ENCODE data around the gene PNRC2. TPM values are rescaled to one million over a fixed set of nuclear protein-coding genes. Genes with fewer than 3 reads are reported as not detected.

The PNRC2 gene
- total RNA-seq, 2 experiments from 2014 or later = 172 to 183 TPM

DNA sequence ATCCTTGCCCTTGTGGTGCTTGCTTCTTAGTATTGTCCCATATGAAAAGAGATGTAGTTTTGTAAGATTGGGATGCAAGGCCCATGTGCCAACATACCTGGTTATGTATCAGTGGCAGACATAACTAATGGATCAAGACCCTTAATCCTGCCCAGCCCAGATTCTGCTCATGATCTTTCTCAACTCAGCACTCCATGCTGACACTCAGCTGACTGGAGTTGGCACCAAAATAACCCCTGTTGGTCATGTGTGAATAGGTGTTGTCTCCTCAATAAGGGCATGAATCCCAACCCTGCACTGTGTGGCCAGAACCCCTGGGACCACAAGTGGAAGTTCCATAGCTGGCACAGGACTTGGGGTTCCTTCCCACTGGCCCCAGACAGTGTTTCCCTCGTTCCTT, 32.5 kb upstream of the PNRC2 start:
- no peak overlapping the region for H3K27ac Mint-ChIP-seq
- intact Hi-C loops (cut with DNase I, micrococcal nuclease) = no loop called here

DNA sequence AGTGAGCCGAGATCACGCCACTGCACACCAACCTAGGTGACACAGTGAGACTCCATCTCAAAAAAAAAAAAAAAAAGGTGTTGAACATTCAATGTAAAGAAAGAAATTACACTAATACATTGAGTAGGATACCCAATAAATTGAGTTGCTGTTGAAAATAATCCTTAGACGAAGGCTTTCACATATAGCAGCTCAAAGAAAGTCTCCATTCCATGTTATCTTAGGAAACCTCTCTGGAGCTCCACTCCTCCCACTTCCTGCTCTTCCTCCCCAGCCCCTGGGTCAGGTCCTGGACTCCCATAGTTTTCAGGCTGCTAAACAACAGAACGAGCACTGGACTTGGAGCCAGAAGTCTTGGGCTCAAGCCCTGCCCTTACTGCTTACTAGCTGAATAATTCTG, 30.8 kb upstream of the PNRC2 start:
- Histone ChIP-seq H3K4me3 (ENCODE audit: low read length) (no peak overlapping the region), H3K9me3 (ENCODE audit: control insufficient read depth in 1 of 2, insufficient read depth in 1 of 2, low read length in 2 of 2) (no peaks in the 10 kb centered on the region), H3K4me1 (ENCODE audit: insufficient read depth, low read length) (no peaks in the 10 kb centered on the region), H3K36me3 (ENCODE audit: insufficient read depth, low read length) (no peaks in the 10 kb centered on the region), H3K27me3 (ENCODE audit: control insufficient read depth in 1 of 2, insufficient read depth in 2 of 2, low read length in 2 of 2) (no peaks in the 10 kb centered on the region), H3K27ac (ENCODE audit: low read depth in 1 of 2, low read length in 2 of 2) (no peak overlapping the region)
- intact Hi-C loops (cut with DNase I, micrococcal nuclease) = no loop called here
- Mint-ChIP-seq H3K4me1 (ENCODE audit: low read depth) (no peaks in the 10 kb centered on the region), H3K27me3 (peaks cover 4% of the 10 kb centered on the region), H3K27ac (no peak overlapping the region), H3K4me3 (no peak overlapping the region), H3K9me3 (no peaks in the 10 kb centered on the region), H3K36me3 (ENCODE audit: low read depth) (no peaks in the 10 kb centered on the region)
- no peak for DNase-seq
- TF ChIP-seq, protein P1, sequence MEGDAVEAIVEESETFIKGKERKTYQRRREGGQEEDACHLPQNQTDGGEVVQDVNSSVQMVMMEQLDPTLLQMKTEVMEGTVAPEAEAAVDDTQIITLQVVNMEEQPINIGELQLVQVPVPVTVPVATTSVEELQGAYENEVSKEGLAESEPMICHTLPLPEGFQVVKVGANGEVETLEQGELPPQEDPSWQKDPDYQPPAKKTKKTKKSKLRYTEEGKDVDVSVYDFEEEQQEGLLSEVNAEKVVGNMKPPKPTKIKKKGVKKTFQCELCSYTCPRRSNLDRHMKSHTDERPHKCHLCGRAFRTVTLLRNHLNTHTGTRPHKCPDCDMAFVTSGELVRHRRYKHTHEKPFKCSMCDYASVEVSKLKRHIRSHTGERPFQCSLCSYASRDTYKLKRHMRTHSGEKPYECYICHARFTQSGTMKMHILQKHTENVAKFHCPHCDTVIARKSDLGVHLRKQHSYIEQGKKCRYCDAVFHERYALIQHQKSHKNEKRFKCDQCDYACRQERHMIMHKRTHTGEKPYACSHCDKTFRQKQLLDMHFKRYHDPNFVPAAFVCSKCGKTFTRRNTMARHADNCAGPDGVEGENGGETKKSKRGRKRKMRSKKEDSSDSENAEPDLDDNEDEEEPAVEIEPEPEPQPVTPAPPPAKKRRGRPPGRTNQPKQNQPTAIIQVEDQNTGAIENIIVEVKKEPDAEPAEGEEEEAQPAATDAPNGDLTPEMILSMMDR (IDR thresholded peaks at IDR 0.05) = no peak
- POLR2A ChIA-PET = no interaction called here
- CTCF ChIA-PET = no interaction called here
- ATAC-seq (ENCODE audit: poor library complexity) = no peak

More for the DNA sequence above, 32.5 kb upstream of the PNRC2 start:
- Histone ChIP-seq H3K4me3 (ENCODE audit: low read length) (no peak overlapping the region), H3K36me3 (ENCODE audit: insufficient read depth, low read length) (no peaks in the 10 kb centered on the region), H3K27me3 (ENCODE audit: control insufficient read depth in 1 of 2, insufficient read depth in 2 of 2, low read length in 2 of 2) (no peaks in the 10 kb centered on the region), H3K9me3 (ENCODE audit: control insufficient read depth in 1 of 2, insufficient read depth in 1 of 2, low read length in 2 of 2) (no peaks in the 10 kb centered on the region), H3K27ac (ENCODE audit: low read depth in 1 of 2, low read length in 2 of 2) (no peak overlapping the region), H3K4me1 (ENCODE audit: insufficient read depth, low read length) (no peaks in the 10 kb centered on the region)
- POLR2A ChIA-PET = no interaction called here
- H3K36me3 Mint-ChIP-seq (ENCODE audit: low read depth) = no peaks in the 10 kb centered on the region
- no peaks in the 10 kb centered on the region for H3K4me1 Mint-ChIP-seq (ENCODE audit: low read depth)
- ATAC-seq (ENCODE audit: poor library complexity) = no peak
- CTCF ChIA-PET = no interaction called here
- TF ChIP-seq, protein P1 (IDR thresholded peaks at IDR 0.05) = no peak
- DNase-seq = no peak
- no peak overlapping the region for H3K4me3 Mint-ChIP-seq
- H3K9me3 Mint-ChIP-seq = no peaks in the 10 kb centered on the region
- H3K27me3 Mint-ChIP-seq = peaks cover 4% of the 10 kb centered on the region

- Histone ChIP-seq H3K36me3 (ENCODE audit: insufficient read depth, low read length) (no peaks in the 10 kb centered on the region), H3K27ac (ENCODE audit: low read depth in 1 of 2, low read length in 2 of 2) (no peak overlapping the region), H3K4me1 (ENCODE audit: insufficient read depth, low read length) (no peaks in the 10 kb centered on the region), H3K4me3 (ENCODE audit: low read length) (no peak overlapping the region), H3K27me3 (ENCODE audit: control insufficient read depth in 1 of 2, insufficient read depth in 2 of 2, low read length in 2 of 2) (no peaks in the 10 kb centered on the region), H3K9me3 (ENCODE audit: control insufficient read depth in 1 of 2, insufficient read depth in 1 of 2, low read length in 2 of 2) (no peaks in the 10 kb centered on the region)
- ATAC-seq (ENCODE audit: poor library complexity) = no peak
- intact Hi-C loops (cut with DNase I, micrococcal nuclease) = no loop called here
- no peak overlapping the region for H3K27ac Mint-ChIP-seq
- no peak for DNase-seq
- no peak overlapping the region for H3K4me3 Mint-ChIP-seq
- H3K4me1 Mint-ChIP-seq (ENCODE audit: low read depth) = no peaks in the 10 kb centered on the region
- ChIA-PET POLR2A (no interaction called here), CTCF (no interaction called here)
- TF ChIP-seq, protein P1 (IDR thresholded peaks at IDR 0.05) = no peak
- H3K9me3 Mint-ChIP-seq = no peaks in the 10 kb centered on the region
- no peaks in the 10 kb centered on the region for H3K36me3 Mint-ChIP-seq (ENCODE audit: low read depth)
- H3K27me3 Mint-ChIP-seq = peaks cover 4% of the 10 kb centered on the region
Observed at GRCh38 chr1:23930270-23930669, 29.4 kb upstream of the PNRC2 start.
